GM21526 (cell line): ENCODE results near the gene ZNF155.
A peak's percentile ranks its signal among the peaks of the same experiment; 100 is the strongest.

Experiments used
- ATAC-seq: cut with Tn5 transposase; IDR thresholded peaks from one replicate; pipeline ENCODE4 v1.9.1; 2021; ENCODE audit warnings: moderate library complexity; ENCODE audit not compliant: unreplicated experiment, low FRiP score

The ZNF155 gene

DNA sequence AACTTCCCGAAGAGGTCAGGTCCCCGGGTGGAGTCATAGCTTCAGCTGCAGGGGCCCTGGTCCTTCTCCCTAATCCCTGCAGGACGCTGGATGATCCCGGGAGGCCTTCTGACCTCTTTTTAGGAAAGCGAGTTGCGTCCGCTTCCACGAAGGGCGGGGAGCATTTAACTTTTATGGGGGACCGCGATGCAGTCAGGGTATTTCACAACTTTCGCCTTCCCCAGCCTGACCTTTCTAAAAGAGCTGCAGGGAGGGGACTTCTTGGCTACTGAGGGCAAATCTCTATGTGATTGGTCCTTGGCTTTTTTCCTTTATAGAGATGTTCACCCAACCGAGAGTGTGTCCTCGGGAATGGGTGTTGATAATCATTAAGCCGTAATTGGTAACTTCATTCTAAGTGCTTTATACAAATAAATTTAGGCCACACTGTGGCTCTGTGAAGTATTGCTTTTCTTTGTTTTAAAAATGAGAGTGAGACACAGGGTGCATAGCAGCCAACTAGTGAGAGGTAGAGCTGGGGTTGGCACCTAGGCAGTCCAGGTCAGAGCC lies 19.5 kb downstream of the ZNF155 start:
- ATAC-seq: peak; percentile 19

DNA sequence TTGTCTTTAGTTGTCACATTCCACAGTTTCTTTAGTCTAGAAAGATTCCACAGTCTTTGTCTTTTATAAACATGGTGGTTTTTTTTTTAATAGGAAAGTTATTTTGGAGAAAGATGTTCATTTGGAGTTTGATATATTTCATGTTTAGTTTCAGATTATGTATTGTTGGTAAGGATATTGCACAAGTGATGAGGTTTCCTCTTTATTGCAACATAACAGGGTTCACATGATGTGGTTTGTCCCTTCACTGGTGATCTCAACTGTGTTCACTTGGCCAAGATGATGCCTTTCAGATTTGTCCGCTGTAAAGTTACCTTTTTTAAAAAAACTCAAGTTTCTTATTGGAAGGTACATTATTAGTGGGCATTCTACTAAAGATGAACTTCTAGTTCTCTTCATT lies 22.0 kb downstream of the ZNF155 start:
- ATAC-seq: no peak

DNA sequence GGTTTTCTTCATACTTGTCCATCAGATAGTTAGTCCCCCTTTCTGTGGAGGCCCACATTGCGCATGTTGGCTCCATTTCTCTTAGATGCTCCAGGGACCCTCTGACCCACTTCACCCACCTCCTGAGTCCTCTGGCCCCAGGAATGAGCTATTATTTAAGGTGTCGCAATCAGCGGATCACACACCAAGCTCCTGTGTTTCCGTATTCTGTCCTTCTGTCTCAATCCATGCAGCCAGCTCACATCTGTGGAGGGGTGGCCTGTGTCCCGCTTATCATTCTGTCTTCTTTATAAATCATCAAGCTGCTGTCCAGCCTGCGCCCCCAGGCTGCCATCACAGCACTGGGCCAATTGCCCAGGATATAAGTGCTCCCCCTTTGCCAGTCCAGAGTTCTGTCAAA lies 23.5 kb downstream of the ZNF155 start:
- ATAC-seq: no peak

DNA sequence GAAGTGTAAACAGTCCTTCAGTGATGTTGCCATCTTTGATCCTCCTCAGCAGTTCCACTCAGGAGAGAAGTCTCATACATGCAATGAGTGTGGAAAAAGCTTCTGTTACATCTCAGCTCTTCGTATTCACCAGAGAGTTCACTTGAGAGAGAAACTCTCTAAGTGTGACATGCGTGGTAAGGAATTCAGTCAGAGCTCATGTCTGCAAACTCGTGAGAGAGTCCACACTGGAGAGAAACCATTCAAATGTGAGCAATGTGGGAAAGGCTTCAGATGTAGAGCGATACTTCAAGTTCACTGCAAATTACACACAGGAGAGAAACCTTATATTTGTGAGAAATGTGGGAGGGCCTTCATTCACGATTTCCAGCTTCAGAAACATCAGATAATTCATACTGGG lies 26.5 kb downstream of the ZNF155 start:
- no peak for ATAC-seq

DNA sequence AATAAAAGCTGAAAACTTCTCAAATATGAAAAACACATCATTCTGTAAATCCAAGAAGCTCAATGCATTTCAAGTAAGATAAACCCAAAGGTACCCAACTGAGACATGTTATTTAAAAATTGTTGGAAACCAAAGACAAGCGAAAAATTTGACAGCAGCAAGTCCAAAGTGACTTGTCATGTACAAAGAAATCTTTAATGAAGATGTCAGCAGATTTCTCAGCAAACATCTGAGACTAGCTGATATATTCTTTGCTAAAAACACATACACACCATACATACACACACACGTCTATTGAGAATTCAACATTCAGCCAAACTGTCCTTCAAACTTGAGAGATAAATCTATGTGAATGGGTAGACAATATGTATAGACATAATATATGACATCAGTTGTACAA lies 35.5 kb downstream of the ZNF155 start:
- no peak for ATAC-seq

DNA sequence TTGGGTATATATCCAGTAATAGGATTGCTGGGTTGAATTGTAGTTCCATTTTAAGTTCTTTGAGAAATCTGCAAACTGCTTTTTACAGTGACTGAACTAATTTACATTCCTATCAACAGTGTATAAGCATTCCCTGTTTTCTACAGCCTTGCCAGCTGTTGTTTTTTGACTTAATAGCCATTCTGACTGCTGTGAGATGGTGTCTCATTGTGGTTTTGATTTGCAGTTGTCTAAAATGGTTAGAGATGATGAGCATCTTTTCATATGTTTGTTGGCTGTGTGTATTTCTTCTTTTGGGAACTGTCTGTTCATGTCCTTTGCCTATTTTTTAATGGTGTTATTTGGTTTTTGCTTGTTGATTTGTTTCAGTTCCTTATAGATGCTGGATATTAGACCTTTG lies 37.2 kb downstream of the ZNF155 start:
- no peak for ATAC-seq

DNA sequence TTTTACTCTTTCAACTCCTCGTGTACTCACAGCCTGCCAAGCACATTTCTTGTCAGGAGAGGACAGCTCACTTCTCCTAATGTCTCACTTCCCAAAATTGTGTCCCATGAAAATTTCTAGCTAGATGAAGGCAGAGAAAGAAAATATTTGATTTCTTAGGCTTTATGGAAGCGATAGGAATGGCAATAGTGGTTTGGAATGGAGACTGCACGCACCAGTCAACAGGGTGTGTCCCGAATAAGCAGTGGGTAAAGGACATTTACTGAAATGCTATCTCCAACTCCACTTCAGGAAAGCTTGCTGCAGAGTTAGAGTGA lies 40.9 kb downstream of the ZNF155 start:
- ATAC-seq: no peak

DNA sequence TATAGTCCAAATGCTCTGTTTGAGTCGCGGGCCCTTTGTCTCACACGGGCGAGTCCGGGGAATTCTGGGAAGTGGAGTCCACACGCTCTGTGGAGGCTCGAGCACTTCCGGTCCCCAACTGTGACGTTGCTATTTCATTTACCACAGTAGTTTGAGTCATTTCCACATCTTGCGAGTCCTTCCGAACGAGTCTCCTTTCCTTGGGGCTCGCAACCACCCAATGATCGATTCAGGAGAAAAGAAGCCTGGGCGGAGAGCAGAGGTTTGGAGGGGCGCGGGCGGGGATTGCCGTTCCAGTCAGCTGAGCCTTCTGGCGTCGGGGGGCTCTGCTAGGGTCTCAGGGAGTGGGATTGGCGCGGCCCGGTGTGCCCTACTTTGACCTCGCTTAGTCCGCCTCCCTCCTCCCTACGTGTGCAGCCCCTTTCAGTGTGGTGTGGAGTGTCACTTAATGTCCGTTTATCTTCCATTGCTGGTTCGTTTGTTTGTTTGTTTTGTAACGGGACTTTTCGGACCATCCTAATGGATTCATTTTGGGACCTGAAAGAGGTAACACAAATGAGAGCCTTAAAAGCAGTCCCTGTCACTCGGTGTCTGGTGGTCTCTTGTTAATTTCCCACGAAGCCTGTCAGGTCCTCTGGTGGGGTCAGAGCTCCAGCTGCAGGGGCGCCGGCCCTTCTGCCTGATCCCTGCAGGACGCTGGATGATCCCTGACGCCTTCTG lies 41.4 kb downstream of the ZNF155 start, which contains the start of gene ZNF222:
TSS of gene ZNF222 (plus strand) at position 163 of the 720 bp plus-strand sequence. CDS start at position 221, 58 bp downstream.
- peak; percentile 96 for ATAC-seq

DNA sequence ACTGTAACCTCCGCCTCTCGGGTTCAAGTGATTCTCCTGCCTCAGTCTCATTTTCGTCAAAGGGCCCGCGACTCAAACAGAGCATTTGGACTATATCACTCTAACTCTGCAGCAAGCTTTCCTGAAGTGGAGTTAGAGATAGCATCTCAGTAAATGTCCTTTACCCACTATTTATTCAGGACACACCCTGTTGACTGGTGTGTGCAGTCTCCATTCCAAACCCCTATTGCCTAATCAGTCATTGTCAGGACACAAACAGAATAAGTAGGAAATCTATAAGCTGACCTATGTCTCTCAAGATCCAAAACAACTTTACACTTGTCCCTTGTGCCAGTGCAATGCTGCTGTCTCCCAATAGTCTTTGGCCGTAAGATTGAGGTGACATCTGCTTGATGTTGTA lies 42.6 kb downstream of the ZNF155 start:
- ATAC-seq: no peak

DNA sequence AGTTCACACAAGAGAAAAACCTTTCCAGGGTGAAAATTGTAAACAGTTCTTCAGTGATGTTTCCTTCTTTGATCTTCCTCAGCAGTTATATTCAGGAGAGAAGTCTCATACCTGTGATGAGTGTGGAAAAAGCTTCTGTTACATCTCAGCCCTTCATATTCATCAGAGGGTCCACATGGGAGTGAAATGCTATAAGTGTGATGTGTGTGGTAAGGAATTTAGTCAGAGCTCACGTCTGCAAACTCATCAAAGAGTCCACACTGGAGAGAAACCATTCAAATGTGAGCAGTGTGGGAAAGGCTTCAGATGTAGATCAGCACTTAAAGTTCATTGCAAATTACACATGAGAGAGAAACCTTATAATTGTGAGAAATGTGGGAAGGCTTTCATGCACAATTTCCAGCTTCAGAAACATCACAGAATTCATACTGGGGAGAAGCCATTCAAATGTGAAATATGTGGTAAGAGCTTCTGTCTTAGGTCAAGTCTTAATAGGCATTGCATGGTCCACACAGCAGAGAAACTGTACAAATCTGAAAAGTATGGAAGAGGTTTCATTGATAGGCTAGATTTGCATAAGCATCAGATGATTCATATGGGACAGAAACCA lies 48.1 kb downstream of the ZNF155 start:
- ATAC-seq: no peak

DNA sequence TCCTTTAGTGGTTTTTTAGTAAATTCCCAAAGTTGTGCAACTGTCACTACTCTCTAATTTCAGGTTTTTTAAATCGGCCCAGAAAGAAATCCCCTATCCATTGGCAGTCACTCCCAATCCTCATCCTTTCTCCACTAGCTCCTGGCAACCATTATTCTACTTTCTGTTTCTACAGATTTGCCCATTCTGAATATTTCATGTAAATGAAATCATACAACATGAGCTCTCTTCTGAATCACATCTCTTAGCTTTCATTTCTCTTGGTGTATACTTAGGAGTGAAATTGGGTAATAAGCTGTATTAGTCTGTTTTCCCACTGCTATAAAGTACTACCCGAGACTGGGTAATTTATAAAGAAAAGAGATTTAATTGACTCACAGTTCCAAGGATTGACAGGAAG lies 58.2 kb downstream of the ZNF155 start:
- no peak for ATAC-seq
